Osteocyte (in vitro differentiated cells): ENCODE measurements around the gene KCNA3. TPM values are rescaled to one million over a fixed set of nuclear protein-coding genes. Genes with fewer than 3 reads are reported as not detected.

Source experiments
- DNase-seq: peaks from one replicate; pipeline ENCODE4 v3.0.0; 2021; ENCODE audit warnings: mixed read lengths; ENCODE audit not compliant: unreplicated experiment; ENCODE audit errors: extremely low spot score
- H3K27ac Mint-ChIP-seq: one replicate; pipeline ENCODE4 v1.8.0; 2021; ENCODE audit warnings: mild to moderate bottlenecking, mixed read lengths; ENCODE audit not compliant: unreplicated experiment
- H3K27me3 Mint-ChIP-seq: one replicate; pipeline ENCODE4 v1.8.0; 2021; ENCODE audit warnings: mixed read lengths; ENCODE audit not compliant: unreplicated experiment
- H3K36me3 Mint-ChIP-seq: one replicate; pipeline ENCODE4 v1.8.0; 2021; ENCODE audit warnings: mixed read lengths; ENCODE audit not compliant: unreplicated experiment
- H3K4me1 Mint-ChIP-seq: one replicate; pipeline ENCODE4 v1.8.0; 2021; ENCODE audit warnings: mixed read lengths; ENCODE audit not compliant: unreplicated experiment
- H3K4me3 Mint-ChIP-seq: one replicate; pipeline ENCODE4 v1.8.0; 2021; ENCODE audit warnings: mild to moderate bottlenecking, moderate library complexity, mixed read lengths; ENCODE audit not compliant: unreplicated experiment
- H3K9me3 Mint-ChIP-seq: one replicate; pipeline ENCODE4 v1.8.0; 2021; ENCODE audit warnings: mixed read lengths; ENCODE audit not compliant: unreplicated experiment
- CTCF ChIP-seq: fragments of 200-600 bp; sonication (generic); IDR thresholded peaks from 2 replicates; pipeline ENCODE4 v1.5.0; 2021; ENCODE audit warnings: antibody characterized with exemption, mild to moderate bottlenecking, moderate library complexity
- total RNA-seq: library from RNA; stranded (reverse); gene quantifications from 2 replicates; pipeline ENCODE4 v1.2.1, GENCODE V29; 2021

The KCNA3 gene
- total RNA-seq, 1 donor from 2014 or later = not detected

GRCh38 chr1:110650609-110651008 lies 24.1 kb downstream of the KCNA3 start:
- peaks cover 8% of the 10 kb centered on the region for H3K27me3 Mint-ChIP-seq
- H3K36me3 Mint-ChIP-seq = no peaks in the 10 kb centered on the region
- no peak for TF ChIP-seq CTCF
- H3K4me3 Mint-ChIP-seq = no peak overlapping the region
- H3K4me1 Mint-ChIP-seq = no peaks in the 10 kb centered on the region
- H3K27ac Mint-ChIP-seq = no peak overlapping the region
- H3K9me3 Mint-ChIP-seq = no peaks in the 10 kb centered on the region
- no peak for DNase-seq

DNA sequence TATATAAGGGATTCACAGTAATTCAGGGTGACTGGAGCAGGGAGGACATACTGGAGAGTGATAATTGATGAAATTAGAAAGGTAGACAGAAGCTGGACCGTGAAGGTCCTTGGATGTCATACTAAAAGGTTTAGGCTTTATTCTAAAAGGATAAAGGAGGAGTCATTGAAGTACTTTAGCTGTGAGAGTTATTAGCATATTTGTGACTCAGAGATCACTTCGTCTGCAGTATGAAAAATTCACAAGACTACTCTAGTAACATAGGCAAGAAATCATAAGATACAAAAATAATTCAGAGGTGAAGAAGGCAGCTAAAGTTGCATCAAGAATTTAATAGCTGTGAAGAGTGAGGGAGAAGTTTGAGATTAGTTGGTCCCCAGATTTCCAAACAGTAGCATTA lies 26.3 kb downstream of the KCNA3 start:
- Mint-ChIP-seq H3K4me1 (no peaks in the 10 kb centered on the region), H3K27ac (no peak overlapping the region), H3K4me3 (no peak overlapping the region), H3K9me3 (no peaks in the 10 kb centered on the region), H3K27me3 (no peaks in the 10 kb centered on the region), H3K36me3 (no peaks in the 10 kb centered on the region)
- no peak for DNase-seq
- TF ChIP-seq CTCF = no peak

DNA sequence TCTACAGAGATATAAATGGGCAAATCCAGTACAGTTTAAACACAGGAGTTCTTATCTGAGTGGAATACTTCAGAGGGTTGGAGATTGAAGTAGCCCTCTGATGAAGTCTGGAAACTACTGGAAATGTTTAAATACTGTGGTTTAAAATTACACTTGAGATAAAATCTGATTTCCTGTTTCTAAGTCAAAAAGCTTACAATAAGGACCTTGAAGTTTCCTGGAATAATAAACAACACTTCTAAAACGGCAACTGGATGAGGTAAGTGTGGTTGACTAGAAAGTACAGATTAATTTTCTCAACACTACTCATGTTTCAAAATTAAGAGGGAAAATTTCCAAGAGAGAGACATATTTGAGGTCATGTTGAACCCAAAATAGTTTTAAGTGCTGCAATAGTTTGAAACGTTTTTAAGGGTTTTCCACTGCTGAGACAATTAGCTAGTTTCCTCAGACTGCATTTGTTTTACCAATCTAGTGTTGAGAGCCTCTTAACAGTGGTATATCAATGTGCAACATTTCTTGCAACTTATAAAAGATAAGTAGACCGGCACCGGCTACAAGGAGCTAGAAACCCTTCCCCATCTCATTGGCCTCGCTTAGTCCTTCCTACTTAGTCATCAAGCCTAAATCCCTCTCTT lies 27.4 kb downstream of the KCNA3 start:
- no peak for TF ChIP-seq CTCF
- Mint-ChIP-seq H3K9me3 (no peaks in the 10 kb centered on the region), H3K27ac (no peak overlapping the region), H3K4me3 (no peak overlapping the region), H3K4me1 (no peaks in the 10 kb centered on the region), H3K36me3 (no peaks in the 10 kb centered on the region), H3K27me3 (no peaks in the 10 kb centered on the region)
- no peak for DNase-seq

DNA sequence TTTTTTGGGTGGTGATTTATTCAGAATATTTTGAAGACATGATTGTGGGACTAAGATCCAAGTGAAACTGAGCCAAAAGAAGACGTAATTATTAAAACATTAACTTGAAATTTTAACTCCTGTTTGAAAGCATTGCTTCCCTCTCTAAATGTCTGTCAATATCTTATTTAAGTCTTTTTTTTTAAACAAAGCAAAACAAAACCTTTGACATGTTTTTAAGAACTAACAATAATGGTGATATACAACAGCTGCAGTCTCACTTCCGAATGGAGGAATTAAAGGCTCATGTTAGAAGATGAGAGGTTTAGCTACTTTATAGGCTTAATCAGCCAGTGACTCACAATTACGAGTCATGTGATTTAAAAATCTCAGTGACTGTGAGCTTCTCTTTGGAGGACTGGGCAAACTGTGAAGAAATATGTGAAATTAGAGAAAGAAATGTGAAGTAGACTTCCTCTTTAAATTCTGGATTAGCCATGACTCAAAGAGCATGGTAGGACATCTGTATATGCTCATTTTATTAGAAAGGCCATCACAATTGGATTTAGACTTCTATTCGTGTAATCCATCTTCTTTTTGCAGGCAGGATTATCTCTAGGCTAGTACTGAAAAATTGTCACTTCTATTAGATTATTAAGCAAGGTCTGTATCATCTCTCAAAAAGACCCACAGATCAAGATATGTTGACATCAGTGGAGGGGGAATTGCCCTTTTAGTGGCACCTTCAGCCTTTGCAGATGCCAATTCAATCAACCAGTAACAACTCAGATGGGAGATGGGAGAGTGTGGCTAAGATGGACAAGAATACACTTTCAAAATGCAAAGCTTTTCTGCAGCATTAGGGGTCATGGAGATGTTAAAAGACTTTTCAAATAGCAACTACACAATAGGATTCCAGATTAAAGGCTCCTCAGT lies 28.7 kb downstream of the KCNA3 start:
- TF ChIP-seq CTCF = no peak
- H3K4me1 Mint-ChIP-seq = no peaks in the 10 kb centered on the region
- H3K4me3 Mint-ChIP-seq = no peak overlapping the region
- no peaks in the 10 kb centered on the region for H3K27me3 Mint-ChIP-seq
- H3K36me3 Mint-ChIP-seq = no peaks in the 10 kb centered on the region
- DNase-seq = no peak
- no peaks in the 10 kb centered on the region for H3K9me3 Mint-ChIP-seq
- H3K27ac Mint-ChIP-seq = no peak overlapping the region

- no peaks in the 10 kb centered on the region for H3K9me3 Mint-ChIP-seq
- no peak for TF ChIP-seq CTCF
- no peaks in the 10 kb centered on the region for H3K27me3 Mint-ChIP-seq
- H3K4me1 Mint-ChIP-seq = no peaks in the 10 kb centered on the region
- DNase-seq = no peak
- H3K4me3 Mint-ChIP-seq = no peak overlapping the region
- H3K36me3 Mint-ChIP-seq = no peaks in the 10 kb centered on the region
- H3K27ac Mint-ChIP-seq = no peak overlapping the region
Measured at GRCh38 chr1:110645211-110645610, 29.5 kb downstream of the KCNA3 start.
